Adrenal gland (tissue), 12 donors: Measurements from ENCODE around the gene U2SURP. TPM values are rescaled to one million over a fixed set of nuclear protein-coding genes. Genes with fewer than 3 reads are reported as not detected.

ENCODE experiments used
- DNase-seq, 7 donors: peaks; one replicate each; pipeline ENCODE4 v3.0.0-alpha.2; 2019 to 2020
- H3K27ac ChIP-seq, 5 donors: fragments of 200-600 bp; sonication (generic) in 4 of 5; 1 replicate in 3 of 5; 2 replicates in 2 of 5; pipeline versions ENCODE4 v1.5.1 to v1.8.0; 2016 to 2020; ENCODE audit warnings: mild to moderate bottlenecking in 1 of 5
- H3K27me3 ChIP-seq: fragments of 200-600 bp; 2 replicates; pipeline ENCODE4 v1.8.0; 2021
- H3K36me3 ChIP-seq, 2 donors: fragments of 200-600 bp; replicated peaks in 1 of 2; 1 replicate in 1 of 2; 2 replicates in 1 of 2; pipeline versions ENCODE4 v1.5.1 to v1.8.0; 2018 to 2022
- H3K4me1 ChIP-seq, 2 donors: fragments of 200-600 bp; replicated peaks in 1 of 2; 1 replicate in 1 of 2; 2 replicates in 1 of 2; pipeline versions ENCODE4 v1.5.1 to v1.8.0; 2018 to 2021
- H3K4me3 ChIP-seq, 4 donors: fragments of 200-600 bp; sonication (generic) in 3 of 4; one replicate each; pipeline ENCODE4 v1.5.1; 2016 to 2018
- H3K9me3 ChIP-seq, 3 donors: fragments of 200-600 bp; sonication (generic) in 1 of 3; replicated peaks in 1 of 3; 1 replicate in 2 of 3; 2 replicates in 1 of 3; pipeline versions ENCODE4 v1.5.1 to v1.8.0; 2016 to 2021
- CTCF ChIP-seq, 6 experiments: fragments of 450-650 bp in 4 of 6; fragments of 200-600 bp in 2 of 6; sonication (generic) in 1 of 6; IDR thresholded peaks; 1 replicate in 5 of 6; 2 replicates in 1 of 6; pipeline versions ENCODE4 v1.5.1 to v1.8.0; 2016 to 2021; ENCODE audit warnings: antibody characterized with exemption in 6 of 6, mild to moderate bottlenecking in 2 of 6, moderate library complexity in 1 of 6
- POLR2A ChIP-seq, 2 donors: fragments of 450-650 bp; IDR thresholded peaks; one replicate each; pipeline ENCODE4 v1.6.1; 2017; ENCODE audit warnings: antibody characterized with exemption in 2 of 2, mild to moderate bottlenecking in 2 of 2, moderate library complexity in 1 of 2
- WGBS, 4 donors: extraction: QIAGEN DNeasy Blood & Tissue Kit in 2 of 4; methylation state at CpG; one replicate each; pipeline versions ENCODE4 v1.1.5 to v1.1.7; 2013 to 2017; 5-methylcytosine and 5-hydroxymethylcytosine counted together
- intact Hi-C, 2 donors: fragments of 100-400 bp; cut with DNase I; formaldehyde crosslinking; loops; one replicate each; pipeline versions ENCODE4 v1.14.1 to v1.15.0; 2022 to 2023
- polyA plus RNA-seq, 3 donors: library from polyadenylated mRNA; stranded (reverse); fragments of 200-250 nt in 2 of 3; fragments of 350-450 nt in 1 of 3; fragmentation: Illumina TruSeq in 1 of 3; extraction: RNeasy Lipid Tissue Mini Kit (QIAGEN cat#74804) in 1 of 3; gene quantifications; one replicate each; pipeline ENCODE4 v1.2.3, GENCODE V29; 2013 to 2014
- total RNA-seq, 9 donors: library from RNA; depleted of rRNA in 4 of 9; stranded (reverse); fragments of >200 nt in 4 of 9; fragments of 120-200 nt in 1 of 9; fragmentation: NEBNext Ultra II Directional in 1 of 9; extraction: Animal tissue kit (Norgen Biotek cat#: 25700) in 1 of 9; gene quantifications; one replicate each; pipeline versions ENCODE4 v1.1.0 to v1.2.4, GENCODE V29; 2013 to 2023
- donor health status: healthy with polysubstance abuse.
- donor health status: Bipolar disorder and iron deficiency.
- donor health status: DM: yes; HTN: yes; CAD: no.
- donor health status: DM: no; HTN: no; CAD: no.
- donor health status: DM: no; HTN: no; CAD: no.
- donor health status: DM: yes; HTN: yes; CAD: no.

Gene U2SURP
- total and polyA plus RNA-seq, 12 donors = 18.6 to 113 (median 56.4) TPM

GRCh38 chr3:142998439-142998838 is 2.9 kb upstream of the U2SURP start:
- no peak for DNase-seq
- 57 to 73% (median 69%) methylated on average over 3 of the region's 3 CpGs for WGBS, 4 donors
- Histone ChIP-seq H3K4me3 (no peak overlapping the region), H3K36me3 (no peaks in the 10 kb centered on the region), H3K27me3 (no peaks in the 10 kb centered on the region), H3K4me1 (peaks cover 10 to 23% of the 10 kb centered on the region in 2 donors), H3K27ac (no peak overlapping the region), H3K9me3 (no peaks in the 10 kb centered on the region)
- intact Hi-C loops = loop anchor here in 1 of 2 donors (10.0 kb wide), 2 partner anchors 64 to 414 kb away; no protein-coding TSS in a partner anchor
- TF ChIP-seq CTCF (IDR thresholded peaks at IDR 0.05) = no peak
- no peak for TF ChIP-seq POLR2A (IDR thresholded peaks at IDR 0.05)

- intact Hi-C loops = loop anchor here in 1 of 2 donors (10.0 kb wide), 2 partner anchors 65 to 415 kb away; no protein-coding TSS in a partner anchor
- no peak for DNase-seq
- no peaks in the 10 kb centered on the region for H3K9me3 ChIP-seq
- H3K27me3 ChIP-seq = no peaks in the 10 kb centered on the region
- H3K4me1 ChIP-seq = peaks cover 10 to 27% of the 10 kb centered on the region in 2 donors
- no peak overlapping the region for H3K4me3 ChIP-seq
- 83 to 91% (median 85%) methylated on average over 4 of the region's 4 CpGs for WGBS, 4 donors
- H3K36me3 ChIP-seq = no peaks in the 10 kb centered on the region
- no peak overlapping the region for H3K27ac ChIP-seq
- TF ChIP-seq CTCF (IDR thresholded peaks at IDR 0.05) (no peak), POLR2A (IDR thresholded peaks at IDR 0.05) (no peak)
These were observed 1.5 kb upstream of the U2SURP start for GRCh38 chr3:142999881-143000280.

- 17 to 28% (median 23%) methylated on average over 10 of the region's 10 CpGs for WGBS, 4 donors
- DNase-seq = peak in 1 of 7 donors; percentile 25
- no peaks in the 10 kb centered on the region for H3K9me3 ChIP-seq
- H3K4me3 ChIP-seq = peak overlapping the region in 3 of 4 donors; percentile 60 to 78 (median 74)
- TF ChIP-seq POLR2A (IDR thresholded peaks at IDR 0.05) = no peak
- no peak for TF ChIP-seq CTCF (IDR thresholded peaks at IDR 0.05)
- H3K36me3 ChIP-seq = no peaks in the 10 kb centered on the region
- peaks cover 10 to 30% of the 10 kb centered on the region in 2 donors for H3K4me1 ChIP-seq
- H3K27me3 ChIP-seq = no peaks in the 10 kb centered on the region
- intact Hi-C loops = no loop called here
- H3K27ac ChIP-seq = peak overlapping the region; percentile 61 to 95 (median 87)
These were observed 842 bp upstream of the U2SURP start for GRCh38 chr3:143000528-143000927.

- H3K27me3 ChIP-seq = no peaks in the 10 kb centered on the region
- intact Hi-C loops = no loop called here
- peak overlapping the region; percentile 61 to 95 (median 87) for H3K27ac ChIP-seq
- peaks cover 10 to 30% of the 10 kb centered on the region in 2 donors for H3K4me1 ChIP-seq
- peak overlapping the region; percentile 25 to 78 (median 67) for H3K4me3 ChIP-seq
- H3K9me3 ChIP-seq = no peaks in the 10 kb centered on the region
- TF ChIP-seq CTCF (IDR thresholded peaks at IDR 0.05) (no peak), POLR2A (IDR thresholded peaks at IDR 0.05) (no peak)
- no peaks in the 10 kb centered on the region for H3K36me3 ChIP-seq
- WGBS, 4 donors = 0% methylated on average over 10 to 15 of the region's 15 CpGs
- DNase-seq = no peak
These were observed 369 bp upstream of the U2SURP start for GRCh38 chr3:143001034-143001368.
